SK-N-SH treated with all-trans-retinoic acid at 6 μM for 48 hours (cell line): ENCODE data around the gene TET3.

Source experiments
- ATAC-seq: fragments of 200-7000 bp; cut with Tn5 transposase; 3 replicates; pipeline ENCODE4 v1.9.1; 2020; ENCODE audit warnings: mild to moderate bottlenecking, moderate library complexity
- ARNTL ChIP-seq: fragments of 450-650 bp; formaldehyde crosslinking; IDR thresholded peaks from 2 replicates; pipeline ENCODE4 v1.5.0; 2020; ENCODE audit warnings: low read depth, mild to moderate bottlenecking, moderate library complexity, borderline replicate concordance
- BACH2 ChIP-seq: fragments of 250-450 bp; sonication (Bioruptor Pico); IDR thresholded peaks from 2 replicates; pipeline ENCODE4 v1.9.0; 2021; ENCODE audit warnings: mild to moderate bottlenecking, borderline replicate concordance
- CREB5 ChIP-seq: fragments of 250-450 bp; sonication (Bioruptor Pico); IDR thresholded peaks from 2 replicates; pipeline ENCODE4 v1.5.1; 2020; ENCODE audit warnings: low read depth, mild to moderate bottlenecking, moderate library complexity
- CSDC2 ChIP-seq: fragments of 250-450 bp; sonication (Bioruptor Pico); IDR thresholded peaks from 2 replicates; pipeline ENCODE4 v1.5.0; 2020; ENCODE audit warnings: mild to moderate bottlenecking, moderate library complexity
- ESRRG ChIP-seq: fragments of 250-450 bp; sonication (Bioruptor Pico); IDR thresholded peaks from 2 replicates; pipeline ENCODE4 v1.6.1; 2021; ENCODE audit warnings: mild to moderate bottlenecking
- ISL1 ChIP-seq: fragments of 250-450 bp; sonication (Bioruptor Pico); IDR thresholded peaks from 2 replicates; pipeline ENCODE4 v2.1.2; 2022; ENCODE audit warnings: mild to moderate bottlenecking, moderate library complexity
- OSR1 ChIP-seq: fragments of 250-450 bp; sonication (Bioruptor Pico); IDR thresholded peaks from 2 replicates; pipeline ENCODE4 v1.8.0; 2022; ENCODE audit warnings: moderate library complexity, mild to moderate bottlenecking, inconsistent platforms
- POU6F1 ChIP-seq: fragments of 250-450 bp; sonication (Bioruptor Pico); IDR thresholded peaks from 2 replicates; pipeline ENCODE4 v1.8.0; 2021; ENCODE audit warnings: low read depth, mild to moderate bottlenecking, moderate library complexity, borderline replicate concordance
- PPARA ChIP-seq: fragments of 250-450 bp; sonication (Bioruptor Pico); IDR thresholded peaks from 2 replicates; pipeline ENCODE4 v1.5.0; 2020; ENCODE audit warnings: mild to moderate bottlenecking, borderline replicate concordance
- RARB ChIP-seq: fragments of 250-450 bp; sonication (Bioruptor Pico); IDR thresholded peaks from 2 replicates; pipeline ENCODE4 v1.8.0; 2021; ENCODE audit warnings: mild to moderate bottlenecking, moderate library complexity
- SNAI2 ChIP-seq: fragments of 250-450 bp; sonication (Bioruptor Pico); IDR thresholded peaks from 2 replicates; pipeline ENCODE4 v1.5.0; 2020; ENCODE audit warnings: mild to moderate bottlenecking, moderate library complexity
- TCF4 ChIP-seq: fragments of 250-450 bp; sonication (Bioruptor Pico); IDR thresholded peaks from 2 replicates; pipeline ENCODE4 v1.8.0; 2021; ENCODE audit warnings: mild to moderate bottlenecking, moderate library complexity, borderline replicate concordance
- TOX ChIP-seq: fragments of 250-450 bp; sonication (Bioruptor Pico); IDR thresholded peaks from 2 replicates; pipeline ENCODE4 v1.8.0; 2021; ENCODE audit warnings: mild to moderate bottlenecking, moderate library complexity, borderline replicate concordance
- ZC3H10 ChIP-seq: fragments of 250-450 bp; sonication (Bioruptor Pico); IDR thresholded peaks from 2 replicates; pipeline ENCODE4 v1.5.1; 2021; ENCODE audit warnings: mild to moderate bottlenecking, moderate library complexity
- ZFP30 ChIP-seq: fragments of 450-650 bp; formaldehyde crosslinking; IDR thresholded peaks from 2 replicates; pipeline ENCODE4 v1.5.0; 2022; ENCODE audit warnings: mild to moderate bottlenecking, moderate library complexity
- ZNF70 ChIP-seq: fragments of 450-650 bp; formaldehyde crosslinking; IDR thresholded peaks from 2 replicates; pipeline ENCODE4 v1.5.0; 2020; ENCODE audit warnings: mild to moderate bottlenecking, moderate library complexity
- ZNF8 ChIP-seq: fragments of 450-650 bp; formaldehyde crosslinking; IDR thresholded peaks from 2 replicates; pipeline ENCODE4 v1.5.0; 2020; ENCODE audit warnings: mild to moderate bottlenecking, moderate library complexity
- TF ChIP-seq, protein P1 (sequence below): fragments of 250-450 bp; sonication (Bioruptor Pico); IDR thresholded peaks from 2 replicates; pipeline ENCODE4 v1.5.1; 2021; ENCODE audit warnings: mild to moderate bottlenecking, moderate library complexity
- TF ChIP-seq, protein P2 (sequence below): fragments of 250-450 bp; sonication (Bioruptor Pico); IDR thresholded peaks from 2 replicates; pipeline ENCODE4 v1.8.0; 2020; ENCODE audit warnings: mild to moderate bottlenecking, moderate library complexity, borderline replicate concordance

The TET3 gene

DNA sequence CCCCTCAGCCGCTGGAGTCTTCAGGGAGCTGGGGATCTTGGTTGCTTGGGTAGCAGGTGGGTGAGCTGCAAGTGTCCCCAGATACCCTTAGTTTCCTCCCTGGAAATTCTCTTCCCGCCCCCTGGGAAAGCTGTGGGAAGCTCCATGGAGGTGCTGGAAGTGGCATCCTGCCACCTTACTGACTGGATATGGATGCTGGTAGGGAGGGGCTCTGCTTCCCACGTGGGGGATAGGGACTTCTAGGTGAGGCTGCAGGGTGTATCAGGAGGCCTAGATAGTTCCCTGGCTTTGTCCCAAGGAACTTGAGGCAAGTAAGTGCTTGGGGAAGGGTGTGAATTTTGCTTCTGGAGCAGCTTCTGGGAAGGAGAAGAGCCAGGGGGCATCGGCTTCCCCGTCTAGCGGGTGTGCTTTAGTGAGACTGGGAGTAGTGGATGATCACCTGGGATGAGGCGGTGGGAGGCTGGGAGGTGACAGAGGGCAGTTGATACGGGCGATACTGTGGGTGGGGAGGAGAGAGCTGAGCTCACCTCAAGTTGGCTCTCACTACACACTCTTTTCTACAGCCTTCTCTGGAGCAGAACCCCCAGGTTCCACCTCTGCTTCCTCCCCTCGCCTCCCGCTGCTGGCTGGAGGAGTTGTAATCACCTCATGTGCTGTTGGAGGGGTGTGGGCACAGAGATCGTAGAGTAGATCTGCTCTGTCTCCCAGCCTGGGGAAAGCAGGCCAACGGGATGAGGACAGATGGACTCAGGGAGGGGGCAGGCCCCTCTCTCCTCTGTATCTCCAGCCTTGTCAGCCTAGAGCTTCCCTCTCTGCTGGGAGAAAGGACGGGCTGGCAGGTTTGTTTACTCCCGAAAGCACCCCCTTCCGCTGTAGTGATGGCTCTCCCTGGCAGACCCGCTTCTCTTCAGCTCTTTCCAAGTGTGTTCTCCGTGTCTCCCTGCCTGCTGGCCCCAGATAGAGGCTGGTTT lies 19.8 kb downstream of the TET3 start:
- no peak for ATAC-seq
- TF ChIP-seq ZC3H10 (no peak), SNAI2 (no peak), CREB5 (CRISPR knock-in tag) (no peak), POU6F1 (CRISPR knock-in tag) (no peak), ZFP30 (CRISPR knock-in tag) (no peak), BACH2 (CRISPR knock-in tag) (no peak)
- TF ChIP-seq, protein P1, sequence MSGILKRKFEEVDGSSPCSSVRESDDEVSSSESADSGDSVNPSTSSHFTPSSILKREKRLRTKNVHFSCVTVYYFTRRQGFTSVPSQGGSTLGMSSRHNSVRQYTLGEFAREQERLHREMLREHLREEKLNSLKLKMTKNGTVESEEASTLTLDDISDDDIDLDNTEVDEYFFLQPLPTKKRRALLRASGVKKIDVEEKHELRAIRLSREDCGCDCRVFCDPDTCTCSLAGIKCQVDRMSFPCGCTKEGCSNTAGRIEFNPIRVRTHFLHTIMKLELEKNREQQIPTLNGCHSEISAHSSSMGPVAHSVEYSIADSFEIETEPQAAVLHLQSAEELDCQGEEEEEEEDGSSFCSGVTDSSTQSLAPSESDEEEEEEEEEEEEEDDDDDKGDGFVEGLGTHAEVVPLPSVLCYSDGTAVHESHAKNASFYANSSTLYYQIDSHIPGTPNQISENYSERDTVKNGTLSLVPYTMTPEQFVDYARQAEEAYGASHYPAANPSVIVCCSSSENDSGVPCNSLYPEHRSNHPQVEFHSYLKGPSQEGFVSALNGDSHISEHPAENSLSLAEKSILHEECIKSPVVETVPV (CRISPR knock-in tag), result no peak
- TF ChIP-seq, protein P2, sequence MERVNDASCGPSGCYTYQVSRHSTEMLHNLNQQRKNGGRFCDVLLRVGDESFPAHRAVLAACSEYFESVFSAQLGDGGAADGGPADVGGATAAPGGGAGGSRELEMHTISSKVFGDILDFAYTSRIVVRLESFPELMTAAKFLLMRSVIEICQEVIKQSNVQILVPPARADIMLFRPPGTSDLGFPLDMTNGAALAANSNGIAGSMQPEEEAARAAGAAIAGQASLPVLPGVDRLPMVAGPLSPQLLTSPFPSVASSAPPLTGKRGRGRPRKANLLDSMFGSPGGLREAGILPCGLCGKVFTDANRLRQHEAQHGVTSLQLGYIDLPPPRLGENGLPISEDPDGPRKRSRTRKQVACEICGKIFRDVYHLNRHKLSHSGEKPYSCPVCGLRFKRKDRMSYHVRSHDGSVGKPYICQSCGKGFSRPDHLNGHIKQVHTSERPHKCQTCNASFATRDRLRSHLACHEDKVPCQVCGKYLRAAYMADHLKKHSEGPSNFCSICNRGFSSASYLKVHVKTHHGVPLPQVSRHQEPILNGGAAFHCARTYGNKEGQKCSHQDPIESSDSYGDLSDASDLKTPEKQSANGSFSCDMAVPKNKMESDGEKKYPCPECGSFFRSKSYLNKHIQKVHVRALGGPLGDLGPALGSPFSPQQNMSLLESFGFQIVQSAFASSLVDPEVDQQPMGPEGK (CRISPR knock-in tag), result no peak
- TF ChIP-seq, all 23 proteins: peak for 0

GRCh38 chr2:74005786-74006185 lies 21.1 kb downstream of the TET3 start:
- no peak for TF ChIP-seq TOX (CRISPR knock-in tag)
- no peak for TF ChIP-seq ZNF8 (CRISPR knock-in tag)
- no peak for ATAC-seq

GRCh38 chr2:74006459-74006858 lies 21.7 kb downstream of the TET3 start:
- ATAC-seq, result no peak
- TF ChIP-seq CREB5 (CRISPR knock-in tag), result no peak
- no peak for TF ChIP-seq ESRRG
- TF ChIP-seq SNAI2, result no peak
- TF ChIP-seq CSDC2 (CRISPR knock-in tag), result no peak
- TF ChIP-seq, protein P1 (CRISPR knock-in tag), result no peak
- no peak for TF ChIP-seq POU6F1 (CRISPR knock-in tag)
- no peak for TF ChIP-seq BACH2 (CRISPR knock-in tag)
- no peak for TF ChIP-seq TOX (CRISPR knock-in tag)
- no peak for TF ChIP-seq ZNF70 (CRISPR knock-in tag)
- no peak for TF ChIP-seq ARNTL (CRISPR knock-in tag)
- TF ChIP-seq ISL1 (CRISPR knock-in tag), result no peak
- TF ChIP-seq OSR1 (CRISPR knock-in tag), result no peak
- no peak for TF ChIP-seq PPARA (CRISPR knock-in tag)
- TF ChIP-seq RARB, result no peak
- TF ChIP-seq, protein P2 (CRISPR knock-in tag), result no peak
- no peak for TF ChIP-seq TCF4
- TF ChIP-seq ZNF8 (CRISPR knock-in tag), result no peak
